NCI-H1436 (cell line): ENCODE results near the gene UGT8.
"Not testable (repeated sequence)": the region's sequence is repeated elsewhere in the genome, so short reads cannot be mapped to it uniquely, and the experiment has no call there.

Source experiments
- DNase-seq: peaks from one replicate; lab custom pipeline; 2025; lab: John Stamatoyannopoulos, UW

The UGT8 gene

GRCh38 chr4:114598191-114599121 is at the start of gene UGT8:
Gene UGT8 (plus strand): TSS chr4:114598807. CDS start chr4:114622881, 24,074 bp downstream.
- DNase-seq: peak; percentile 62

DNA sequence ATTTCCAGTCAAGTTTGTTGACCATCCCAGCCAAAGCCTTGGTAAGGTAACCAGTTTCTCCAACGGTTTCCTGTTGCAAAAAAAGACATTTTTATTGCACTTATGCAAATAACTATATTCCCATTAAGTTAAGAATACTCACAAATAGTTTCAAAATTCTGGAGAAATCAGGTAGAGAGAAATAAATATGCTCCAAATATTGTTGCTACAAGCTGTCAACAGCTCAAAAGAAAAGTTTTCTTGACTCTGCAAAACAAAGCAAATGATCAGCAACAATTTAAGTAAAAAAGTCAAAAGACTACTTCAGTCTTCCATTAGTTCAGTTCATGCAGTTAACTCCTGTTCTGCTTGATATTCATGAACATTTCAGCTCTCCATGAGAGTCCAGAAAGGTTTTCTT is 49.0 kb upstream of the UGT8 start:
- DNase-seq: no peak

- DNase-seq: no peak
These were observed 40.1 kb upstream of the UGT8 start for GRCh38 chr4:114558446-114559020.

- no peak for DNase-seq
These were observed 37.0 kb upstream of the UGT8 start for GRCh38 chr4:114561590-114561989.

- no peak for DNase-seq
These were observed 36.3 kb upstream of the UGT8 start for GRCh38 chr4:114562176-114562904.

GRCh38 chr4:114563536-114564315 is 34.9 kb upstream of the UGT8 start:
- no peak for DNase-seq

DNA sequence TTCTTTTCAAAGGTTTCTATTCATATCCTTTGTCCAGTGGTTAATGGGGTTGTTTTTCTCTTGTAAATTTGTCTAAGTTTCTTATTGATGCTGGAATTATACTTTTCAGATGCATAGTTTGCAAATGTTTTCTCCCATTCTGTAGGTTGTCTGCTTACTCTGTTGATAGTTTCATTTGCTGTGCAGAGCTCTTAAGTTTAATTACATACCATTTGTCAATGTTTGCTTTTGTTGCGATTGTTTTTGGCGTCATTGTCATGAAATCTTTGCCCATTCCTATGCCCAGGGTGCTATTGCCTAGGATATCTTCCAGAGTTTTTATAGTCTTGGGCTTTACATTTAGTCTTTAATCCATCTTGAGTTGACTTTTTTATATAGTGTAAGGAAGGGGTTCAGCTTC is 21.2 kb upstream of the UGT8 start:
- DNase-seq: no peak

- DNase-seq: no peak
These were observed 16.0 kb upstream of the UGT8 start for GRCh38 chr4:114582621-114583020.

DNA sequence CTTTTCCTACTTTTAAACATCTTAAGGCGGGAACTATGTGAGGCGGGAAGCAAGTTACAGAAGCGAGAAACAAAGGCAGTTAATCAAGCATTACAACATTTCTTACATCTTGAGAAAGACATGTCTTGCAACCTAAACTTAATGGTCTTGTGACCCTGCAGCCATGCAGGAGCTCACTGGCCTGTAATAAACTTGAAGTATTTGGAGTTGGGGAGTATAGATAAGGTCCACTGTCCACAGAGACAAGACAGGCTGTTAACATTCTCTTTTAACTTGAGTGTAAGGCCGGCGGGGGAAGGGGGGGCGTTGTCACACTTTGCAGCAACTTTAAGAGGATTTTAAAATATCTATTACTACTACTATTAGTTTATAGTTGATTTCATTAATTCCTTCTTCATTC is 10.3 kb upstream of the UGT8 start:
- no peak for DNase-seq

GRCh38 chr4:114590360-114590759 is 8.2 kb upstream of the UGT8 start:
- DNase-seq: not testable (repeated sequence)

DNA sequence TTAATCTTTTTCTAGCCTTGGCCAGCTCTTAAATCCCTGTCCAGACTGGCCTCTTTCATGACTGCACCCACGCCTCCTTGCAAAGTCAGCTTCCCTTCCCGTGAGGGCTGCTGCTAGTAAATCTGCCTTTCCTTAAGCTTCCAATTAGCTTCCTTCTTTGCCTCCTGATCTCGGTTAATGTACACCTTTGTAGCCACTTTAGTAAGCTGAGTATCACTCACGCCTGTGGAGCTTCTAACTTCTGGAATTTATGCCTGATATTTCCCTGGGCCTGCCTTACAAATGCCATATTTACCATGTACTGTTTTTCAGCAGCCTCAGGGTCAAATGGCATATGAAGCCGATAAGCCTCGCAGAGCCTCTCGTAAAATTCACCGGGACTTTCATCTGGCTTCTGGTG is 5.1 kb upstream of the UGT8 start:
- DNase-seq: no peak

GRCh38 chr4:114595207-114595606 is 3.4 kb upstream of the UGT8 start:
- no peak for DNase-seq

DNA sequence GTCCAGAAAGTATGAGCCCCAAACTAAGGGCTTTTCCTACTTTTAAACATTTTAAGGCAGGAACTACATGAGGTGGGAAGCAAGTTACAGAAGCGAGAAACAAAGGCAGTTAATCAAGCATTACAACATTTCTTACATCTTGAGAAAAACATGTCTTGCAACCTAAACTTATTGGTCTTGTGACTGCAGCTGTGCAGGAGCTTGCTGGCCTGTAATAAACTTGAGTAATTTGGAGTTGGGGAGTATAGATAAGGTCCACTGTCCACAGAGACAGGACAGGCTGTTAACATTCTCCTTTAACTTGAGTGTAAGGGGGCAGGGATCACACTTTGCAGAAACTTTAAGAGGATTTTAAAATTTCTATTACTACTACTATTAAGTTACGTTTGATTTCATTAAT is 2.7 kb upstream of the UGT8 start:
- no peak for DNase-seq

GRCh38 chr4:114597410-114598115 is 1.0 kb upstream of the UGT8 start:
- DNase-seq: no peak

DNA sequence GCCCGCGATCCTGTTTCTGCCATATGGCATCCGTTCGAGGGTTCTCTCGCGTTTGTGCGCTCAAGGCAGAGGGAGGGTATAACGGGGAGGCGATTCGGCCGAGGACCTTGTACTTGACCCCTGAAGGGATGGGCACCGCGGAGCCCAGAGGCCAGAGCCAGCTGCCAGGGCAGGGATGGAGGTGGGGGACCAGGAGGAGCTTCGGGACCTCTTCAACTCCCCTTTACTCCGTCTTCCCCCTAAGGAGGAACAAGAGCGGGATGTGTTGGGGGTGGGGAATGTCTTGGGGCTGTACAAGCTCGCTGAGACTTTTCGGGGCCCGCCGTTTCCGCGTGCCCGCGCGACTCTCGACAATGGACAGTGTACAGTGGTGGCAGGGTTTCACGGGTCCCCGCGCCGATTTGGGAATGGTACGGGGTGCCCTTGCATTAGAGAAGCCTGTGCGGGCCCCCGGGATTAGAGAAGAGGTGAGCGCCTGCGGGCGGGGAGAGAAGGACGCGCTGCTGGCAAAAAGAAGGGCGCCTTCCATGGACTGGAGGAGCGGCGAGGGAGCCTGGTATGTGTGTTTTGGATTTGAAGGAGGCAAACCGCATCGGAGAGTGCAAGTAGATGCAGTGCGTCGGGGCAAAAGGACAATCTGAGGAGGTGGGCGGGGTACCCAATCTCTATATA is 760 bp downstream of the UGT8 start:
- peak; percentile 18 for DNase-seq

- DNase-seq: no peak
These were observed 1.4 kb downstream of the UGT8 start for GRCh38 chr4:114599903-114600552.

GRCh38 chr4:114600672-114601071 is 2.1 kb downstream of the UGT8 start:
- DNase-seq: no peak

- DNase-seq: no peak
These were observed 2.9 kb downstream of the UGT8 start for GRCh38 chr4:114601304-114602052.

DNA sequence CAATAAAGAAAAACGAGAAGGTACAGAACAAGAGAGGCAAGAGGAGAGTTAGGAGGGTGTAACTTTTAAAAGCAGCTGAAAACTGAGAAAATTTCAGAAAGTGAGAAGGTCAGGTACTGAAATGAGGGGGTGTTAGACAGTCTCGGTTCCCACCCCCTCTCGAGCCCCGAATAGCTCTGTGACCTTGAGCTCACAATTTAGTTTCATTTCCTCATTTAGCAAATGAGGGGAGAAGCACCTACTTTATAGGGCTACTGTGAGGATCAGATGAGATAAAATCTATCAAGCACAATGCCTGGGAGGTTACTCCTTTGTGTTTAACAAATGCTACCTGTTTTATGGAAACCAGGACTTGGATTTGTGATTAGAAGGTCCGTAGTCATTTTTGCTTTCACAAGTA is 4.9 kb downstream of the UGT8 start:
- no peak for DNase-seq

DNA sequence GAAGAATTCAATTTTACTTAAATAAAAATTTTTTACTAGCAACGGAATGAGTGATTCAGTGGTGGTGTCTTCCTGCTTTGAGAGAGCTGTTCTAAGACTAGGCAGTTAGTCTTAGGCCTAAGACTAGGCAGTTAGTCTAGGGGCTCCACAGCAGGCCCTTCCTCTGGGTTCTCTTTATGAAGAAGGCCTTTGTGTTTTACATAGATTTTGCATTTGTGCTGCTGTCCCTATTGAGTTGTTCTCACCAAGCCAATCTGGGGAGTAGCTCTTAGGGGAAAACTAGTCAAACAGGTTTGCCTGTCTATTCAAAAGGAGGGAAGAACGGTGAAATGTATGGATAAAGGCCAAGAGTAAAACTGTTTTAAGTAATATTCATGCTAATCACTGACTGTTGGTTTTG is 7.6 kb downstream of the UGT8 start:
- no peak for DNase-seq
